ENCODE measurements around the gene PITRM1.

The PITRM1 gene

GRCh38 chr10:3102720-3103427 lies 69.7 kb downstream of the PITRM1 start:
- no peak overlapping the region for H3K9ac ChIP-seq (ENCODE audit: low read depth, low read length)
- DNase-seq: no peak
- TF ChIP-seq CTCF (IDR thresholded peaks at IDR 0.05; ENCODE audit: borderline replicate concordance, extremely low read depth, low read length, poor library complexity, severe bottlenecking) (no peak), EZH2 (IDR thresholded peaks at IDR 0.05; ENCODE audit: borderline replicate concordance, low read depth, low read length, severe bottlenecking) (no peak)
- H3K4me1 ChIP-seq (ENCODE audit: insufficient read depth, low read length): no peaks in the 10 kb centered on the region
- no peak for ATAC-seq (ENCODE audit: insufficient read depth, low read depth)
- H2AFZ ChIP-seq (ENCODE audit: low read depth, low read length): no peak overlapping the region
- H3K79me2 ChIP-seq (ENCODE audit: insufficient read depth, low read length): peaks cover 45% of the 10 kb centered on the region
- H3K36me3 ChIP-seq (ENCODE audit: insufficient read depth, low read length): peaks cover 87% of the 10 kb centered on the region
- no peak overlapping the region for H3K4me3 ChIP-seq (ENCODE audit: low read depth in 1 of 2, low read length in 2 of 2)
- H3K27ac ChIP-seq (ENCODE audit: low read length): no peak overlapping the region
- H3K9me3 ChIP-seq (ENCODE audit: insufficient read depth, low read length, severe bottlenecking): no peaks in the 10 kb centered on the region
- H3K4me2 ChIP-seq (ENCODE audit: insufficient read depth, low read length): no peak overlapping the region
- no peaks in the 10 kb centered on the region for H3K27me3 ChIP-seq (ENCODE audit: insufficient read depth, low read length, poor library complexity)
- H4K20me1 ChIP-seq (ENCODE audit: insufficient read depth, low read length): peaks cover 72% of the 10 kb centered on the region

GRCh38 chr10:3100856-3101640 lies 71.5 kb downstream of the PITRM1 start:
- Histone ChIP-seq H3K9me3 (ENCODE audit: insufficient read depth, low read length, severe bottlenecking) (no peaks in the 10 kb centered on the region), H2AFZ (ENCODE audit: low read depth, low read length) (no peak overlapping the region), H3K27ac (ENCODE audit: low read length) (no peak overlapping the region), H3K4me3 (ENCODE audit: low read depth in 1 of 2, low read length in 2 of 2) (no peak overlapping the region), H3K4me1 (ENCODE audit: insufficient read depth, low read length) (no peaks in the 10 kb centered on the region), H3K79me2 (ENCODE audit: insufficient read depth, low read length) (peaks cover 58% of the 10 kb centered on the region), H3K4me2 (ENCODE audit: insufficient read depth, low read length) (no peak overlapping the region), H3K36me3 (ENCODE audit: insufficient read depth, low read length) (peaks cover 91% of the 10 kb centered on the region), H4K20me1 (ENCODE audit: insufficient read depth, low read length) (peaks cover 84% of the 10 kb centered on the region), H3K27me3 (ENCODE audit: insufficient read depth, low read length, poor library complexity) (no peaks in the 10 kb centered on the region), H3K9ac (ENCODE audit: low read depth, low read length) (no peak overlapping the region)
- ATAC-seq (ENCODE audit: insufficient read depth, low read depth) (no peak), DNase-seq (no peak)
- TF ChIP-seq CTCF (IDR thresholded peaks at IDR 0.05; ENCODE audit: borderline replicate concordance, extremely low read depth, low read length, poor library complexity, severe bottlenecking) (no peak), EZH2 (IDR thresholded peaks at IDR 0.05; ENCODE audit: borderline replicate concordance, low read depth, low read length, severe bottlenecking) (no peak)

GRCh38 chr10:3100093-3100792 lies 72.3 kb downstream of the PITRM1 start:
- no peak overlapping the region for H3K4me3 ChIP-seq (ENCODE audit: low read depth in 1 of 2, low read length in 2 of 2)
- H3K36me3 ChIP-seq (ENCODE audit: insufficient read depth, low read length): peaks cover 91% of the 10 kb centered on the region
- no peak for TF ChIP-seq EZH2 (IDR thresholded peaks at IDR 0.05; ENCODE audit: borderline replicate concordance, low read depth, low read length, severe bottlenecking)
- TF ChIP-seq CTCF (IDR thresholded peaks at IDR 0.05; ENCODE audit: borderline replicate concordance, extremely low read depth, low read length, poor library complexity, severe bottlenecking): no peak
- H3K27ac ChIP-seq (ENCODE audit: low read length): no peak overlapping the region
- no peak for ATAC-seq (ENCODE audit: insufficient read depth, low read depth)
- peaks cover 85% of the 10 kb centered on the region for H4K20me1 ChIP-seq (ENCODE audit: insufficient read depth, low read length)
- no peaks in the 10 kb centered on the region for H3K4me1 ChIP-seq (ENCODE audit: insufficient read depth, low read length)
- no peaks in the 10 kb centered on the region for H3K9me3 ChIP-seq (ENCODE audit: insufficient read depth, low read length, severe bottlenecking)
- no peak overlapping the region for H2AFZ ChIP-seq (ENCODE audit: low read depth, low read length)
- no peak overlapping the region for H3K4me2 ChIP-seq (ENCODE audit: insufficient read depth, low read length)
- no peak for DNase-seq
- H3K79me2 ChIP-seq (ENCODE audit: insufficient read depth, low read length): peaks cover 66% of the 10 kb centered on the region
- no peak overlapping the region for H3K9ac ChIP-seq (ENCODE audit: low read depth, low read length)
- H3K27me3 ChIP-seq (ENCODE audit: insufficient read depth, low read length, poor library complexity): no peaks in the 10 kb centered on the region

All from DND-41 (cell line).